GM18519 (cell line): ENCODE data around the gene PLEKHJ1.
A peak's percentile ranks its signal among the peaks of the same experiment; 100 is the strongest.

Experiments
- ATAC-seq: cut with Tn5 transposase; IDR thresholded peaks from one replicate; pipeline ENCODE4 v1.9.1; 2021; ENCODE audit warnings: mild to moderate bottlenecking, moderate library complexity; ENCODE audit not compliant: unreplicated experiment, low FRiP score

The PLEKHJ1 gene

DNA sequence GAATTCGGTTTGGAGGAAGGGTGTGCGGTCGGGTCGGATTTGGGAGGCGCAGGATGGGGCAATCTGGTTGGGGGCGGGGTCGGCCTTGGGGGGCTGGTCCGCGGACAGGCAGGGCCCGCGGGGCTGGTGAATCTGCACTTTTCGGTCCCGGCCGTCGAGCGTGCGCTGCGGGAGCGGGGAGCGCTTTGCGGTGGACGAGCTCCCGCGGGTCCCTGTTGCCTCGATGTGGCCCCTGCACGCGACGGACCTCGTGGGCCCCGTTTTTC, 34.0 kb upstream of the PLEKHJ1 start:
- no peak for ATAC-seq

DNA sequence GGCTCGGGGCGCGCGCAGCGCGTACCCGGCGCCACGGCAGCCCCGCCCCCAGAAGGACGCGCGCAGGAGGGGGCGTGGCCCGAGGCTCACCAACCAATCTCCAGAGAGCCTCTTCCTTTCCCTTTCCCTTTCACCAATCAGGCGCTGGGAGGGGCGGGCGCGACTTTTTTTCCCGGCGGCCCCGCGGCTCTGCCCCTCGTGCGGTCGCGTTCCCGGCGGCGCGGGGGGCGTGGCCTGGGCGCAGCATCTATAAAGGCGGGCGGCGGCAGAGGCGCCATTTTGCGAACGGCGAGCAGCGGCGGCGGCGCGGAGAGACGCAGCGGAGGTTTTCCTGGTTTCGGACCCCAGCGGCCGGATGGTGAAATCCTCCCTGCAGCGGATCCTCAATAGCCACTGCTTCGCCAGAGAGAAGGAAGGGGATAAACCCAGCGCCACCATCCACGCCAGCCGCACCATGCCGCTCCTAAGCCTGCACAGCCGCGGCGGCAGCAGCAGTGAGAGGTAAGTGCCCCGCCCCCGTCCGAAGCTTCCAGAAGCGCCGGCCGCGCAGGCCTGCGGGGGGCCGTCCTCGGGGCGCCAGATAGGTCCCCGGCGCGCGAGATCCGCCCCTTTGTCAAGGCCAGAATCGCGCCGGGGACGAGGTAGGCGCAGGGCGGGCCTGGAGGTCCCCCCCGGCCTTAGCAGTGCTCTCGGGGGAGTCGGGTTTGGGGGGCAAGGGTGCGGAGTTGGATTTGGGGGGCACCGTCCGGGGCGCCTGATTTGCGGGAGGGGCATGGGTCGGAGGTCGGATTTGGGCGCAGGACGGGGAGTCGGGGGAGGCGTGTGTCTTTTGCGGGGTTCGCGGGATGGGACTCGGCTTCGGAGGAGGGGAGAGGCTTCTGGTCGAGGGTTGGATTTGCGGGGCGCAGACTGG, 33.4 kb upstream of the PLEKHJ1 start:
- peak; percentile 53 for ATAC-seq

DNA sequence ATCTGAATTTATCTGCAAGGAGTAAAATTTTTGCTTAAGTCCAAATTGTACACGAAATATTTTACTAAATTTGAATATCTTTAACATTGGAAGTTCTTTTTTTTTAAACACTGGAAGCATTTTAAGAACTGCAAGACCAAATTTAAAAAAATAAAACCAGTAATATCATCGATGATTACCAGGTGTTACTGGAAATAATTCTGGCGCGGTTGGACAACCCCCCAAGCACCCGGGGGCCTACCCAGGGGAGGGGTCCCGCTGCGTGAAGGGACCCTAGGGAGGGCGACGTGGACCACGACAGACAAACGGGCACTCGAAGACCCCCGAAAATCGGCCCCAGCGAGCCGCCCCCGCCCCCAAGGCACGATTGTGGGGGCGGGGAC, 32.7 kb upstream of the PLEKHJ1 start:
- ATAC-seq = no peak

- ATAC-seq = no peak
Observed at GRCh38 chr19:2268480-2268830, 32.3 kb upstream of the PLEKHJ1 start.

DNA sequence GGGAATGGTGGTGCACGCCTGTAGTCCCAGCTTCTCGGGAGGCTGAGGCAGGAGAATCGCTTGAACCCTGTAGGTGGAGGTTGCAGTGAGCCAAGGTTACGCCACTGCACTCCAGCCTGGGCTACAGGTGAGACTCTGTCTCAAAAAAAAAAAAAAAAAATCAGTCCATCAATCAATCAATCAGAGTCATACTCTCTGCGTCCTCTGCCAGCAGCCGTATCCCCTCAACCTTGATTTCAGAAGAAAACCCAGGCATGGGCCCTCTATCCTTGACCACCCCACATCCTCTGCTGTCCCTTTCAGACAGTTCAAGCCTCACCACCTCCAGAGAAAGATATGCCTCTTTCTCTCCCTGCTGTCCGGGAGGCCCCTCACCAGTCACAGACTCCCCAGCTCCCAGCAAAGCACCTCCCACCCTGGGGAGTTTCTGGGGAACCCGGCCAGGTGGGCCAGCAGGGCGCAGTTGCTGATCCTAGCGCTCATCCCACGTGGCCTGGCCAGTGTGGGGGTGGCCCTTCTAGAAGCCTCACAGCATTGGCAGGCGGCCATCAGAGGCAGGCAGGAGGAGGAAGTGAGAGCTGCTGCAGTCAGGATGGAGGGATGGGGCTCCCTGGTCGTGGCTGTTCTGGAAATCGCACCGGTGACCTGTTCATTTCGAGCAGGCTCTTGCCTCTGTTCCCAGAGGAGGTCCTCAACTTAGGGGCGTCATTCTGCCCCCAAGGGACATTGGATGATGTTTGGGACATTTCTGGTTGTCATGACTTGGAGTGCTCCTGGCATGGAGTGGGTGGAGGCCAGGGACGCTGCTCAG, 30.3 kb upstream of the PLEKHJ1 start:
- no peak for ATAC-seq

GRCh38 chr19:2261438-2262172, 25.5 kb upstream of the PLEKHJ1 start:
- ATAC-seq = no peak

DNA sequence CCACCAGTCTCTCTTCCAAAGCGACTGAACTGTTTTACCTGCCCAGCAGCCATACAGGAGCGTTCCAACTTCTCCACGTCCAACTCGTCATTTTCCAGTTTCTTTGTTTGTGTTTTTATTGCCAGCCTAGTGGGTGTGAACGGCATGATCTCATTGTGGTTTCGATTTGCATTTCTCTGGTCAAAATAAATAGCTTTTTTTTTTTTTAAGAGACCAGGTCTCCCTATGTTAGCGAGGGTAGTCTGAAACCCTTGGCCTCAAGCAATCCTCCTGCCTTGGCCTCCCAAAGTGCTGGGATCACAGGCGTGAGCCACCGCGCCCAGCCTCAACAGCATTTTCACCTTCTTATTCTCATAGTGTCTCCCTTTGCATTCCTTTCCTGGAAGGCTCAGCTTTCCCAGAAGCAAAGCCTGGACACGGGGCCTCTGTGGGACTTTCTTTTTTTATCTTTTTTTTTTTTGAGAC, 24.2 kb upstream of the PLEKHJ1 start:
- ATAC-seq = no peak

GRCh38 chr19:2259336-2259735, 23.2 kb upstream of the PLEKHJ1 start:
- no peak for ATAC-seq

- ATAC-seq = no peak
Observed at GRCh38 chr19:2255982-2256685, 20.0 kb upstream of the PLEKHJ1 start, which contains the start of gene JSRP1. Gene JSRP1 (minus strand): TSS chr19:2256417. CDS start chr19:2255314, 1,103 bp downstream.

- ATAC-seq = no peak
Observed at GRCh38 chr19:2255112-2255845, 19.1 kb upstream of the PLEKHJ1 start.

GRCh38 chr19:2254064-2254872, 18.1 kb upstream of the PLEKHJ1 start:
- no peak for ATAC-seq

GRCh38 chr19:2253106-2254063, 17.3 kb upstream of the PLEKHJ1 start:
- no peak for ATAC-seq

DNA sequence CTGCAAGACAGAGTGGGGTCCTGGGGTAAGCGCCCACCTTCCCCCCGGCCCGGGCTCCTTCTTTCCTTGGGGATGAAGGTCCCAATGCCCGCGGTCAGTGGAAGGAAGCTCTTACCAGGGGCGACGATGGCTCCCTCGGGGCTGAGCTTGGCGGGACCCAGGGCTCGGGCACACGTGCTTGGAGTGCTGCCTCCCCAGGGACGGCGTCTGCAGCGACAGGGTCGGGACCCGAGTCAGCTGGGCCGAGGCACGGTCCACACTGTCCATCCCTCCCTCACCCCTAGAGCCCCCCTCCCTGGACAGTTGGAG, 16.6 kb upstream of the PLEKHJ1 start:
- no peak for ATAC-seq

DNA sequence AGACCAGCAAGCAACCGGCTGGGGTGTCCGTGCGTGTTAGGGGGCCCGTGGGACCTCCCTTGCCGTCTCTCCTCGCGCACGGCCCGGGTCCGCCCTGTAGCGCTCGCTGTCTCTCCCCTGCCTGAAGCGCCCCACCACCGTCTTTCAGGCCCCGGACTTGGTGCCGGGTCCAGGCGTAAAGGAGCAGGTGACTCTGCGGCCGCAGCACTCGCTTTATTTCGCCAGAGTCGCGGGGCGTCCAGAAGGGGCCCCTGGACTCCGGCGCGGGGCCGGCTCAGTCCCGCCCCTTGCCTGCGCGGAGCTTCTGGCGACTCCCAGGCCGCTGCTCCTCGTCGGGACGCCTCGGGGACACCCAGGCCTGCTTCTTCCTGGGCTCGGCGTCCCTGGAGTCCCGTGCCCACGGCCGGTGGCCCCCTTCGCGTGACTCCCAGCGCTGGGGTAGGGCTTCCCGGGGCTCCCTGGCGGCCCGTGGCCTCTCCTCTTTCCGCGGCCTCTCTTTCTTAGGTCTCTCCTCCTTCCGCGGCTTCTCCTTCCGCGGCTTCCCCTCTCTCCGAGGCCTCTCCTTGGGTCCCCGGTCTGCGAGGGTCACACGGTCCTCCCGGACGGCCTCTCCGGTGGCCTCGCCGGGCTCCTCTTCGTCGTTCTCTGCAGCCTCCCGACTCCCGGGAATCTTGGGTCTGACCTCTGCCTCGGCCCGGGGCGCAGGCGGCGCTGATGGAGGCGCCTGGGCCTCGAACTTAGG, 16.1 kb upstream of the PLEKHJ1 start:
- no peak for ATAC-seq

DNA sequence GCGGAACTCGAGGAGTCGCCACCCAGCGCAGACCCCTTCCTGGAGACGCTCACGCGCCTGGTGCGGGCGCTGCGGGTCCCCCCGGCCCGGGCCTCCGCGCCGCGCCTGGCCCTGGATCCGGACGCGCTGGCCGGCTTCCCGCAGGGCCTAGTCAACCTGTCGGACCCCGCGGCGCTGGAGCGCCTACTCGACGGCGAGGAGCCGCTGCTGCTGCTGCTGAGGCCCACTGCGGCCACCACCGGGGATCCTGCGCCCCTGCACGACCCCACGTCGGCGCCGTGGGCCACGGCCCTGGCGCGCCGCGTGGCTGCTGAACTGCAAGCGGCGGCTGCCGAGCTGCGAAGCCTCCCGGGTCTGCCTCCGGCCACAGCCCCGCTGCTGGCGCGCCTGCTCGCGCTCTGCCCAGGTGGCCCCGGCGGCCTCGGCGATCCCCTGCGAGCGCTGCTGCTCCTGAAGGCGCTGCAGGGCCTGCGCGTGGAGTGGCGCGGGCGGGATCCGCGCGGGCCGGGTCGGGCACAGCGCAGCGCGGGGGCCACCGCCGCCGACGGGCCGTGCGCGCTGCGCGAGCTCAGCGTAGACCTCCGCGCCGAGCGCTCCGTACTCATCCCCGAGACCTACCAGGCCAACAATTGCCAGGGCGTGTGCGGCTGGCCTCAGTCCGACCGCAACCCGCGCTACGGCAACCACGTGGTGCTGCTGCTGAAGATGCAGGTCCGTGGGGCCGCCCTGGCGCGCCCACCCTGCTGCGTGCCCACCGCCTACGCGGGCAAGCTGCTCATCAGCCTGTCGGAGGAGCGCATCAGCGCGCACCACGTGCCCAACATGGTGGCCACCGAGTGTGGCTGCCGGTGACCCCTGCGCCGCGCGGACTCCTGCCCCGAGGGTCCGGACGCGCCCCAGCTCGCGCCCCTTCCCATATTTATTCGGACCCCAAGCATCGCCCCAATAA, 15.3 kb upstream of the PLEKHJ1 start:
- no peak for ATAC-seq

GRCh38 chr19:2250766-2251105, 14.6 kb upstream of the PLEKHJ1 start:
- ATAC-seq = no peak
